Measurements from ENCODE around the gene PMFBP1. TPM values are rescaled to one million over a fixed set of nuclear protein-coding genes. Genes with fewer than 3 reads are reported as not detected.

PMFBP1 gene
- total and polyA plus RNA-seq, 2 of the 4 experiments (the other 2 are of a cell fraction) = under 0.01 TPM; not detected in 1

GRCh38 chr16:72128701-72129100 is 43.3 kb downstream of the PMFBP1 start:
- no peak overlapping the region for H3K4ac ChIP-seq (ENCODE audit: low read depth, low read length)
- H2AFZ ChIP-seq (replicated peaks; ENCODE audit: low read length, poor library complexity) = no peak overlapping the region
- in situ Hi-C loops (cut with MboI; ENCODE audit: low sequenced_read_pairs) (loop anchor here (10.0 kb wide), 1 partner anchor 336 kb away; no protein-coding TSS in a partner anchor), dilution Hi-C loops (cut with HindIII; ENCODE audit: low sequenced_read_pairs, unreplicated experiment) (no loop called here), intact Hi-C loops (cut with micrococcal nuclease) (loop anchor here (5.0 to 10.0 kb wide), 5 partner anchors 109 to 1906 kb away; no protein-coding TSS in a partner anchor)
- no peak overlapping the region for H2BK20ac ChIP-seq (ENCODE audit: low read depth, low read length)
- no peak overlapping the region for H3K23ac ChIP-seq (ENCODE audit: low read depth, low read length)
- peaks cover 8% of the 10 kb centered on the region for H3K27me3 ChIP-seq (ENCODE audit: control insufficient read depth, insufficient read depth, low read length)
- no TSS peak for BruUV-seq (replicated peaks)
- H2AK9ac ChIP-seq (replicated peaks; ENCODE audit: low read depth, low read length, poor library complexity) = no peak overlapping the region
- H3K9me1 ChIP-seq (ENCODE audit: insufficient read depth, low read length) = no peaks in the 10 kb centered on the region
- H4K20me1 ChIP-seq (ENCODE audit: insufficient read depth, low read length) = 0 out of 2 replicates have a peak, but pooled peaks cover 4% of the 10 kb centered on the region
- H2BK120ac ChIP-seq (ENCODE audit: low read depth, low read length) = no peak overlapping the region
- DNase-seq (no peak), ATAC-seq (ENCODE audit: low read depth) (no peak)
- no peak overlapping the region for H3K27ac ChIP-seq (ENCODE audit: insufficient read depth, low read length)
- no peak overlapping the region for H2BK15ac ChIP-seq (ENCODE audit: low read depth, low read length)
- no peak overlapping the region for H4K8ac ChIP-seq (ENCODE audit: low read depth in 2 of 2, low read length in 2 of 2)
- H3K14ac ChIP-seq (replicated peaks; ENCODE audit: low read depth, low read length) = no peak overlapping the region
- H3K18ac ChIP-seq (ENCODE audit: low read depth, low read length) = no peak overlapping the region
- H3K9ac ChIP-seq (ENCODE audit: low read depth, low read length) = no peak overlapping the region
- no peak overlapping the region for H4K91ac ChIP-seq (ENCODE audit: insufficient read depth, low read depth, low read length)
- no peaks in the 10 kb centered on the region for H3K9me3 ChIP-seq (ENCODE audit: control insufficient read depth, insufficient read depth, low read length)
- H3K4me3 ChIP-seq (ENCODE audit: insufficient read depth, low read depth, low read length) = no peak overlapping the region
- no peak overlapping the region for H2BK5ac ChIP-seq (ENCODE audit: low read depth, low read length, poor library complexity, severe bottlenecking)
- no peak overlapping the region for H4K5ac ChIP-seq (ENCODE audit: low read depth, low read length)
- TF ChIP-seq BHLHE40 (IDR thresholded peaks at IDR 0.05; ENCODE audit: low read depth, low read length) (no peak), MAFK (IDR thresholded peaks at IDR 0.05; ENCODE audit: low read depth, low read length) (no peak), FOS (IDR thresholded peaks at IDR 0.05; ENCODE audit: low read depth, low read length) (no peak), MXI1 (IDR thresholded peaks at IDR 0.05; ENCODE audit: borderline replicate concordance, low read depth, low read length) (no peak), CHD1 (IDR thresholded peaks at IDR 0.05; ENCODE audit: low read depth, low read length) (no peak), RAD21 (IDR thresholded peaks at IDR 0.05; ENCODE audit: low read length) (no peak), MAZ (IDR thresholded peaks at IDR 0.05; ENCODE audit: borderline replicate concordance, low read depth, low read length) (no peak), CEBPB (IDR thresholded peaks at IDR 0.05; ENCODE audit: low read depth, low read length) (no peak), NFE2L2 (IDR thresholded peaks at IDR 0.05; ENCODE audit: low read depth, low read length) (no peak), SMC3 (IDR thresholded peaks at IDR 0.05; ENCODE audit: low read depth, low read length) (no peak), ELK1 (IDR thresholded peaks at IDR 0.05; ENCODE audit: borderline replicate concordance, low read depth, low read length) (no peak)
- POLR2A ChIA-PET (ENCODE audit: unreplicated experiment) = no interaction called here
- H3K4me1 ChIP-seq (ENCODE audit: control insufficient read depth, insufficient read depth, low read length) = no peaks in the 10 kb centered on the region
- no peaks in the 10 kb centered on the region for H3K79me1 ChIP-seq (ENCODE audit: low read depth in 1 of 2, low read length in 2 of 2)
- H3K56ac ChIP-seq (ENCODE audit: extremely low read depth, insufficient read depth, low read length) = no peak overlapping the region
- no peaks in the 10 kb centered on the region for H3K36me3 ChIP-seq (ENCODE audit: control insufficient read depth, insufficient read depth, low read length)
- CTCF ChIA-PET = interaction anchor here (0.8 kb wide), 1 partner anchor 338 kb away, joined by 3 read pairs; no protein-coding TSS in a partner anchor
- 42% methylated on average over 4 of the region's 9 CpGs; no CpG with 5 or more reads in 1 of the 2 experiments for WGBS, 2 experiments (ENCODE audit: extremely low coverage in 2 of 2, insufficient read length in 1 of 2)
- H3K4me2 ChIP-seq (ENCODE audit: low read depth, low read length) = no peak overlapping the region
- no peak overlapping the region for H2AK5ac ChIP-seq (ENCODE audit: low read depth, low read length)

Data from IMR-90 (cell line).